GM19397 (cell line): ENCODE measurements around the gene ANAPC5.

Experiments
- ATAC-seq: cut with Tn5 transposase; IDR thresholded peaks from one replicate; pipeline ENCODE4 v1.9.1; 2021; ENCODE audit warnings: mild to moderate bottlenecking, moderate library complexity; ENCODE audit not compliant: unreplicated experiment

The ANAPC5 gene

GRCh38 chr12:121261398-121261797 lies 90.8 kb downstream of the ANAPC5 start:
- ATAC-seq: no peak

- no peak for ATAC-seq
Measured at GRCh38 chr12:121260091-121260490, 92.1 kb downstream of the ANAPC5 start.

GRCh38 chr12:121259074-121259473 lies 93.1 kb downstream of the ANAPC5 start:
- ATAC-seq: no peak
